DMS153 treated with DMSO at 0.1 percent for 48 hours (cell line): ENCODE measurements around the gene CFD.

Source experiments
- DNase-seq: peaks from one replicate; lab custom pipeline; 2025; ENCODE audit not compliant: unreplicated experiment; lab: John Stamatoyannopoulos, UW

CFD gene

DNA sequence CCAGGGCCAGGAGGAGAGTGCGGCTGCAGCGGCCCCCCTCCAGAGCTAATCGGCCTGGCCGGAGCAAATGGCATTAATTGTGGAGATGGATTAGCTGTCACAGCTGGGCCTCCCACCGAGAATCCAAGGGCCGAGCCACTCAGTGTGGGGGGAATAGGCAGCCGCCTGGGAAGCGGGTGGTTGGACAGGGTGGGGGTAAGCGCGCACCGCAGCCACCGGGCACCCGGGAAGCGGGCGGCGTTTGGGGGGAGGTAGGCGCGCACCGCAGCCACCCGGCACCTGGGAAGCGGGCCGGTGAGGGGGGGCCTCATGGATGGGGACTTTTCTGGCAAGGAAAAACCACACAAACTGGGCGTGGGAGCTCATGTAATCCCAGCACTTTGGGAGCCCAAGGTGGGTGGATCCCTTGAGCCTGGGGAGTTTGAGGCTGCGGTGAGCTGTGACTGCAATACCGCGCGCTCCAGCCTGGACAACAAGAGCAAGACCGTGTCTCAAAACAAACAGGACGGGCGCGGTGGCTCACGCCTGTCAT, 43.9 kb downstream of the CFD start:
- no peak for DNase-seq

DNA sequence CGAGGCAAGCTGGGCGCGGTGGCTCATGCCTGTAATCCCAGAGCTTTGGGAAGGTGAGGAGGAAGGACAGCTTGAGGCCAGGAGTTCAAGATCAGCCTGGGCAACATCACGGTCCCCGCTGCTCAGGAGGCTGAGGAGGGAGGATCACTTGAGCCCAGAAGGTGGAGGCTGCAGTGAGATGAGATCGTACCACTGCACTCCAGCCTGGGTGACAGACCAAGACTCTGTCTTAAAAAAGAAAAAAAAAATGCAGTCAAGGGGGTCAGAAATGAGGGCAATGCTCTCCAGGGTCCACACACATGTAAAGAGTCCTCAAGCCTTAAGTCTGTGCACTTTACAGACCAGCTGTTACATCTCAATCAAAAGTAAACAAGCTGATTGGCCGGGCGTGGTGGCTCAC, 45.1 kb downstream of the CFD start:
- no peak for DNase-seq

DNA sequence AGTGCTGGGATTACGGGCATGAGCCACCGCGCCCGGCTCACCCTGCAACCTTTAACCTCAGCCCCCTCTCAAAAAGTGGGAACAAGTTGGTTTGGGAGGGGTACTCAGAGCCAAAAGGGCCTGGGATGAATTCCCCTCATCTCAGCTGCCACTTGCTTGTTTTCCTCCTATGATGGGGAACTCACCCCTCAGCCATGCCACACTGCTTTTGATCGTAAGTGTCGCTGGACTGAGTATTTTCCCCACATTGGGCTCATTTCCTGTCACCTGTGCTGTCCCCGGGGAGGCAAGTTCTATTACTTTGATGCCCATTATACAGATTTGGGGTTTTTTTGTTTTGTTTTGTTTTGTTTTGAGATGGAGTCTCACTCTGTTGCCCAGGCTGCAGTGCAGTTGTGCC, 47.0 kb downstream of the CFD start:
- no peak for DNase-seq

DNA sequence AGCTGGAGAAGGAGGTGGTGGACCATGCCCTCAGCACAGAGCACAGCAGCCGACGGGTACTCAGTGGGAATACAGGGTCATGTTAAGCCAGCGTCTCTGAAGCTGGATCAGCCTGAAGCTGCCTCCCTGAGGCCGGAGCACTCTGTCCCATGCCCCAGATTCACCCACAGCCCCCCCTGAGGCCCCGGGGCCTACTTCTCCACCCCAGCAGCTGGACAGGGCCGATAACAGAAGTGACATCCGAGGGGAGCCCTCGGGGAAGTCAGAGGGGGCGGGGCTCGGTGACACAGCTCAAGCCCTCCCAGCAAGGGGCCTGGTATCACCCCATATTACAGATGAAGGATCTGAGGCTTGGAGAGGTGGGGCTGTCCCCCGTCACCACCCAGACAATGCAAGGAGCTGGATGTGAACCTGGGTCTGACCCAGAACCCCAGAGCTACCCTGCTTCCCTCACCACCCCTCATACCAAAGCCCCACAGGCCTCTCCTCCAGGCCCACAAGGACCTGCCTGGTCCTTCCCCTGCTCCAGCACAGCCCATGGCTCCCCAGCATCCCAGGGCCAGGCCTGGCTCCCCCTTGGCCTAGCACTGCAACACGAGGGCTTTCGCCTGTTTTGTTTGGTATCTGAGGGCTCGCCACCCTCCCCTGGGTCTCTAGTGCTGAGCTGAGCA, 47.9 kb downstream of the CFD start:
- DNase-seq = no peak

DNA sequence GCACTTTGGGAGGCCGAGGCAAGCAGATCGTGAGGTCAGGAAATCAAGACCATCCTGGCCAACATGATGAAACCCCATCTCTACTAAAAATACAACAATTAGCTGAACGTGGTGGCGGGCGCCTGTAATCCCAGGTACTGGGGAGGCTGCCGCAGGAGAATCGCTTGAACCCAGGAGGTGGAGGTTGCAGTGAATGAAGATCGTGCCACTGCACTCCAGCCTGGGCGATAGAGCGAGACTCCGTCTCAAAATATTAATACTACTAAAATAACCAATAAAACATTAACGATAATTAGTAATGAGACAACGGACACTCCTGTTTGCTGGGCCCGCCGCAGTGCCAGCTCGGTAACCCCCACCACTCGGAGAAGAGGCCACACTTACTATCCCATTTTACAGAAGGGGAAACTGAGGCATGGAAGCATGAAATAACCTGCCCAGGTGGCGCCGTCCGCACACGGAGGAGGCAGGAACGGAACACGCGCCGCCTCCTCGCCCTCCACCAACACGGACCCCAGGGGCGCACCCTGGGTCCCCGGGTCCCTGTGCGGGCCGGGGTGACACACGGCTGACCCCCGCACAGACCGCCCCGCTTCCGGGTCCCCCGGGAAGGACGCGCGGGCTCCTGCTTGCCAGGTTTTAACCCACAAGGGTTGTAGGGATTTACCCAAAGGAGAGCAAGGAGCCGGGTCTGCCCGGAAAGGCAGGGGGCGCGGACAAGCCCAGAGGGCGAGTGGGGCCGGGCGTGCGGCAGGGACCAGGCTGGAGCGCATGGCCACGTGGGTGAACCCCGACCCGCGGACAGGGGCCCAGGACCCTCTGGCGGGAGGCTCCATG, 52.0 kb downstream of the CFD start:
- no peak for DNase-seq

DNA sequence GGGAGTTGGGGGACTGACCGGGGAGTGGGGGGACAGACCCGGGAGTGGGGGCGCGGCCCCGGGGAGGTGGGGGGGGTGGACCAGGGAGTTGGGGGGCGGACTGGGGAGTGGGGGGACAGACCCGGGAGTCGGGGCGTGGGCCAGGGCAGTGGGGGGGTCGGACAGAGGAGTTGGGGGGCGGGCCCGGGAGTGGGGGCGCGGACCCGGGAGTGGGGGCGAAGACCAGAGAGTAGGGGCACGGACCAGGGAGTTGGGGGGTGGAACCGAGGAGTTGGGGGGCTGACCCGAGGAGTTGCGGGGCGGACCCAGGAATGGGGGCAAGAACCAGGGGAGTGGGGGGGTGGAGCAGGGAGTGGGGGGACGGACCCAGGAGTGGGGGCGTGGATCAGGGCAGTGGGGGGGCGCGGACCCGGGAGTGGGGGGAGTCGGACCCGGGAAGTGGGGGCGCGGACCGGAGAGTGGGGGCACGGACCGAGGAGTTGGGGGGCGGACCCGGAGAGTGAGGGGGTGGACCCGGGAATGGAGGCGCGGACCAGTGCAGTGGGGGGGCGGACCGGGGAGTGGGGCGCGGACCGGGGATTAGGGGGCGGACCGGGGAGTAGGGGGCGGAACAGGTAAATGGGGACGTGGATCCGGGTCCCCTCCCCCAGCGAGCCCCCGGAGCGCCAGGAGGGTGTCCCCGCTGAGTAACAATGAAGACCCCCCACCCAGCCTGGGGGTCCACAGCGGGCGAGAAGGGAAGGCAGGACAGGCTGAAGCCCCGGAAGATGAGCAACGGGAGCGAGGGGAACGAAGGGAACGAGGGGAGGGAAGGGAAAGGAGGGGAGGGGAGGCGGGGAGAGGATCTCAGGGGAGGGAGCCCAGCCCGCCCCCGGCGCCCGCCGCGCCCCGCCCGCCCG, 53.0 kb downstream of the CFD start:
- no peak for DNase-seq
